ENCODE data around the gene R3HCC1L. TPM values are rescaled to one million over a fixed set of nuclear protein-coding genes. Genes with fewer than 3 reads are reported as not detected.

Gene R3HCC1L
- total RNA-seq, 4 donors from 2014 or later: 16.4 to 22.3 (median 18.8) TPM

- H3K27ac ChIP-seq: no peak overlapping the region
Observed at GRCh38 chr10:98251399-98251798, 116.9 kb downstream of the R3HCC1L start.

GRCh38 chr10:98252464-98252863, 118.0 kb downstream of the R3HCC1L start:
- H3K36me3 ChIP-seq: peaks cover 0 to 33% (median 0%) of the 10 kb centered on the region in 3 donors
- TF ChIP-seq CTCF (IDR thresholded peaks at IDR 0.05) (no peak), POLR2A (IDR thresholded peaks at IDR 0.05) (no peak)
- no peaks in the 10 kb centered on the region for H3K27me3 ChIP-seq
- H3K9me3 ChIP-seq: no peaks in the 10 kb centered on the region
- DNase-seq: no peak
- H3K4me3 ChIP-seq: no peak overlapping the region
- H3K27ac ChIP-seq: no peak overlapping the region
- H3K4me1 ChIP-seq: no peaks in the 10 kb centered on the region

More at GRCh38 chr10:98251399-98251798, 116.9 kb downstream of the R3HCC1L start:
- H3K4me3 ChIP-seq: no peak overlapping the region
- H3K9me3 ChIP-seq: no peaks in the 10 kb centered on the region
- TF ChIP-seq POLR2A (IDR thresholded peaks at IDR 0.05) (no peak), CTCF (IDR thresholded peaks at IDR 0.05) (no peak)
- H3K4me1 ChIP-seq: no peaks in the 10 kb centered on the region
- no peak for DNase-seq
- H3K36me3 ChIP-seq: peaks cover 0 to 42% (median 0%) of the 10 kb centered on the region in 3 donors
- no peaks in the 10 kb centered on the region for H3K27me3 ChIP-seq

- no peaks in the 10 kb centered on the region for H3K4me1 ChIP-seq
- DNase-seq: no peak
- H3K27me3 ChIP-seq: no peaks in the 10 kb centered on the region
- no peak overlapping the region for H3K27ac ChIP-seq
- TF ChIP-seq CTCF (IDR thresholded peaks at IDR 0.05) (no peak), POLR2A (IDR thresholded peaks at IDR 0.05) (no peak)
- H3K9me3 ChIP-seq: no peaks in the 10 kb centered on the region
- peaks cover 0 to 22% (median 0%) of the 10 kb centered on the region in 3 donors for H3K36me3 ChIP-seq
- H3K4me3 ChIP-seq: no peak overlapping the region
Observed at GRCh38 chr10:98253499-98253898, 119.0 kb downstream of the R3HCC1L start.

GRCh38 chr10:98254234-98254974, 119.9 kb downstream of the R3HCC1L start:
- Histone ChIP-seq H3K27ac (no peak overlapping the region), H3K4me3 (no peak overlapping the region), H3K4me1 (no peaks in the 10 kb centered on the region), H3K27me3 (no peaks in the 10 kb centered on the region), H3K9me3 (no peaks in the 10 kb centered on the region), H3K36me3 (peaks cover 0 to 13% (median 0%) of the 10 kb centered on the region in 3 donors)
- no peak for TF ChIP-seq CTCF (IDR thresholded peaks at IDR 0.05)
- no peak for TF ChIP-seq POLR2A (IDR thresholded peaks at IDR 0.05)
- DNase-seq: no peak

- DNase-seq: no peak
- TF ChIP-seq POLR2A (IDR thresholded peaks at IDR 0.05): no peak
- TF ChIP-seq CTCF (IDR thresholded peaks at IDR 0.05): no peak
- Histone ChIP-seq H3K27me3 (no peaks in the 10 kb centered on the region), H3K36me3 (peaks cover 0 to 7% (median 0%) of the 10 kb centered on the region in 3 donors), H3K27ac (no peak overlapping the region), H3K4me1 (no peaks in the 10 kb centered on the region), H3K9me3 (no peaks in the 10 kb centered on the region), H3K4me3 (no peak overlapping the region)
Observed at GRCh38 chr10:98255146-98255877, 120.9 kb downstream of the R3HCC1L start.

All from Peyer's patch (tissue), 4 donors.